ENCODE results near the gene DCDC2B. TPM values are rescaled to one million over a fixed set of nuclear protein-coding genes. Genes with fewer than 3 reads are reported as not detected.

DCDC2B gene
- total and polyA plus RNA-seq, 2 of the 13 experiments (the other 11 are each of a cell fraction or from before 2014, with no cell fraction given) = not detected

DNA sequence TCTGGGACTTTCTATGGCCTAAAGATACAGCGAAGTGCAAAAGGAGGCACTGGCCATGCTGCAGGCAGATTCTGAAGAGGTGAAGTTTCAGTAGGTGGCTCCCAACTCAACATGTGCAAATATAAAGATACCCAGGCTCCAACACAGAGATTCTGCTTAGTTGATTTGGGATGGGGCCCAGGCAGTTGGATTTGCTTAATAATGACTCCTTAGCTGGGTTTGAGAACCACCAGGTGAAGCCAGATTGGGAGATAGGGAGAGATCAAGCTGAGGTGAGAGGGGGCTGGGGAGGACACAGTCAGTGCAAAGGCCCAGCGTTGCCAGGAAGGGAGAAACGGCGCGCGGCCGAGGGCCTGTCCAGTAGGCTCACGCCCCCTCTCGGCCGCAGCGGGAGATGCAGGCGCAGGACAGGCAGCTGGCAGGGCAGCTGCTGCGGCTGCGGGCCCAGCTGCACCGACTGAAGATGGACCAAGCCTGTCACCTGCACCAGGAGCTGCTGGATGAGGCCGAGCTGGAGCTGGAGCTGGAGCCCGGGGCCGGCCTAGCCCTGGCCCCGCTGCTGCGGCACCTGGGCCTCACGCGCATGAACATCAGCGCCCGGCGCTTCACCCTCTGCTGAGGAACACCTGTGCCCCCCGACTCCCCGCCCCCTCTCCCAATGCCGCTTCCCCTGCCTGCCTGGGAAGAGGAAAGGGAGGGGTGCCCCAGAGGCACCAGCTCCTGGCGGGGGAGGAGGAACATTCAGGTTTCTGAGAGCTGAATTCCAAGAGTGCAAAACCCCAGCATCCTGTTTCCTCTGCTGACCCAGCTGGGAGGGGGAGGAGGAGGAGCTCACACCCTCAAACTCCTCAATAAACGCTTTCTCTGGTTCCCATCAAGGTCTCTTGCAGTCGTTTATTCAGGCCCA, 39.3 kb downstream of the DCDC2B start (continued):
- peak; percentile 57 for TF ChIP-seq ZNF317 (CRISPR knock-in tag; IDR thresholded peaks at IDR 0.05)
- TF ChIP-seq, protein P1, sequence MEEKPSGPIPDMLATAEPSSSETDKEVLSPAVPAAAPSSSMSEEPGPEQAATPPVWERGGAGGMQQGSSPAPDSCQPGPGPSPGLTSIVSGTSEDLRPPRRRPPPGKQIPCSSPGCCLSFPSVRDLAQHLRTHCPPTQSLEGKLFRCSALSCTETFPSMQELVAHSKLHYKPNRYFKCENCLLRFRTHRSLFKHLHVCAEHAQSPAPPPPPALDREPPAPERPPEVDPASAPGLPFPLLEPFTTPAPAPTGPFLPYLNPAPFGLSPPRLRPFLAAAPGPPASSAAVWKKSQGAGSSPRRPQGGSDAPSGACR (CRISPR knock-in tag; IDR thresholded peaks at IDR 0.05) = no peak
- TF ChIP-seq, protein P2, sequence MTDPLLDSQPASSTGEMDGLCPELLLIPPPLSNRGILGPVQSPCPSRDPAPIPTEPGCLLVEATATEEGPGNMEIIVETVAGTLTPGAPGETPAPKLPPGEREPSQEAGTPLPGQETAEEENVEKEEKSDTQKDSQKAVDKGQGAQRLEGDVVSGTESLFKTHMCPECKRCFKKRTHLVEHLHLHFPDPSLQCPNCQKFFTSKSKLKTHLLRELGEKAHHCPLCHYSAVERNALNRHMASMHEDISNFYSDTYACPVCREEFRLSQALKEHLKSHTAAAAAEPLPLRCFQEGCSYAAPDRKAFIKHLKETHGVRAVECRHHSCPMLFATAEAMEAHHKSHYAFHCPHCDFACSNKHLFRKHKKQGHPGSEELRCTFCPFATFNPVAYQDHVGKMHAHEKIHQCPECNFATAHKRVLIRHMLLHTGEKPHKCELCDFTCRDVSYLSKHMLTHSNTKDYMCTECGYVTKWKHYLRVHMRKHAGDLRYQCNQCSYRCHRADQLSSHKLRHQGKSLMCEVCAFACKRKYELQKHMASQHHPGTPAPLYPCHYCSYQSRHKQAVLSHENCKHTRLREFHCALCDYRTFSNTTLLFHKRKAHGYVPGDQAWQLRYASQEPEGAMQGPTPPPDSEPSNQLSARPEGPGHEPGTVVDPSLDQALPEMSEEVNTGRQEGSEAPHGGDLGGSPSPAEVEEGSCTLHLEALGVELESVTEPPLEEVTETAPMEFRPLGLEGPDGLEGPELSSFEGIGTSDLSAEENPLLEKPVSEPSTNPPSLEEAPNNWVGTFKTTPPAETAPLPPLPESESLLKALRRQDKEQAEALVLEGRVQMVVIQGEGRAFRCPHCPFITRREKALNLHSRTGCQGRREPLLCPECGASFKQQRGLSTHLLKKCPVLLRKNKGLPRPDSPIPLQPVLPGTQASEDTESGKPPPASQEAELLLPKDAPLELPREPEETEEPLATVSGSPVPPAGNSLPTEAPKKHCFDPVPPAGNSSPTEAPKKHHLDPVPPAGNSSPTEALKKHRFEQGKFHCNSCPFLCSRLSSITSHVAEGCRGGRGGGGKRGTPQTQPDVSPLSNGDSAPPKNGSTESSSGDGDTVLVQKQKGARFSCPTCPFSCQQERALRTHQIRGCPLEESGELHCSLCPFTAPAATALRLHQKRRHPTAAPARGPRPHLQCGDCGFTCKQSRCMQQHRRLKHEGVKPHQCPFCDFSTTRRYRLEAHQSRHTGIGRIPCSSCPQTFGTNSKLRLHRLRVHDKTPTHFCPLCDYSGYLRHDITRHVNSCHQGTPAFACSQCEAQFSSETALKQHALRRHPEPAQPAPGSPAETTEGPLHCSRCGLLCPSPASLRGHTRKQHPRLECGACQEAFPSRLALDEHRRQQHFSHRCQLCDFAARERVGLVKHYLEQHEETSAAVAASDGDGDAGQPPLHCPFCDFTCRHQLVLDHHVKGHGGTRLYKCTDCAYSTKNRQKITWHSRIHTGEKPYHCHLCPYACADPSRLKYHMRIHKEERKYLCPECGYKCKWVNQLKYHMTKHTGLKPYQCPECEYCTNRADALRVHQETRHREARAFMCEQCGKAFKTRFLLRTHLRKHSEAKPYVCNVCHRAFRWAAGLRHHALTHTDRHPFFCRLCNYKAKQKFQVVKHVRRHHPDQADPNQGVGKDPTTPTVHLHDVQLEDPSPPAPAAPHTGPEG (CRISPR knock-in tag; IDR thresholded peaks at IDR 0.05) = no peak; the same call in 1 of the 2 replicates
- no peak for TF ChIP-seq BRCA1 (CRISPR knock-in tag; IDR thresholded peaks at IDR 0.05)
- no peak for TF ChIP-seq ZBTB42 (CRISPR knock-in tag; IDR thresholded peaks at IDR 0.05)
- peak; percentile 42; the same call in 1 of the 2 replicates for TF ChIP-seq RXRB (CRISPR knock-in tag; IDR thresholded peaks at IDR 0.05; ENCODE audit: borderline replicate concordance)
- TF ChIP-seq ZNF577 (CRISPR knock-in tag; IDR thresholded peaks at IDR 0.05; ENCODE audit: borderline replicate concordance, low read depth) = no peak
- TF ChIP-seq ZNF143 (CRISPR knock-in tag; IDR thresholded peaks at IDR 0.05) = no peak
- TF ChIP-seq, protein P3, sequence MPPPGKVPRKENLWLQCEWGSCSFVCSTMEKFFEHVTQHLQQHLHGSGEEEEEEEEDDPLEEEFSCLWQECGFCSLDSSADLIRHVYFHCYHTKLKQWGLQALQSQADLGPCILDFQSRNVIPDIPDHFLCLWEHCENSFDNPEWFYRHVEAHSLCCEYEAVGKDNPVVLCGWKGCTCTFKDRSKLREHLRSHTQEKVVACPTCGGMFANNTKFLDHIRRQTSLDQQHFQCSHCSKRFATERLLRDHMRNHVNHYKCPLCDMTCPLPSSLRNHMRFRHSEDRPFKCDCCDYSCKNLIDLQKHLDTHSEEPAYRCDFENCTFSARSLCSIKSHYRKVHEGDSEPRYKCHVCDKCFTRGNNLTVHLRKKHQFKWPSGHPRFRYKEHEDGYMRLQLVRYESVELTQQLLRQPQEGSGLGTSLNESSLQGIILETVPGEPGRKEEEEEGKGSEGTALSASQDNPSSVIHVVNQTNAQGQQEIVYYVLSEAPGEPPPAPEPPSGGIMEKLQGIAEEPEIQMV (CRISPR knock-in tag; IDR thresholded peaks at IDR 0.05; ENCODE audit: low read depth) = no peak
- TF ChIP-seq CEBPB (IDR thresholded peaks at IDR 0.05; ENCODE audit: borderline replicate concordance, low read depth, low read length) = no peak
- no peak for TF ChIP-seq SYNCRIP (IDR thresholded peaks at IDR 0.05; ENCODE audit: insufficient read depth, low read depth, low read length)
- no peak for TF ChIP-seq TOE1 (CRISPR knock-in tag; IDR thresholded peaks at IDR 0.05)
- no peak for TF ChIP-seq ESRRA (CRISPR knock-in tag; IDR thresholded peaks at IDR 0.05; ENCODE audit: low read depth)
- TF ChIP-seq ZEB1 (IDR thresholded peaks at IDR 0.05; ENCODE audit: insufficient replicate concordance, low read depth) = no peak
- TF ChIP-seq ZKSCAN8 (CRISPR knock-in tag; IDR thresholded peaks at IDR 0.05; ENCODE audit: borderline replicate concordance) = no peak
- no peak for TF ChIP-seq CHD4 (IDR thresholded peaks at IDR 0.05; ENCODE audit: borderline replicate concordance, low read length)
- TF ChIP-seq, protein P4, sequence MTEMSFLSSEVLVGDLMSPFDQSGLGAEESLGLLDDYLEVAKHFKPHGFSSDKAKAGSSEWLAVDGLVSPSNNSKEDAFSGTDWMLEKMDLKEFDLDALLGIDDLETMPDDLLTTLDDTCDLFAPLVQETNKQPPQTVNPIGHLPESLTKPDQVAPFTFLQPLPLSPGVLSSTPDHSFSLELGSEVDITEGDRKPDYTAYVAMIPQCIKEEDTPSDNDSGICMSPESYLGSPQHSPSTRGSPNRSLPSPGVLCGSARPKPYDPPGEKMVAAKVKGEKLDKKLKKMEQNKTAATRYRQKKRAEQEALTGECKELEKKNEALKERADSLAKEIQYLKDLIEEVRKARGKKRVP (CRISPR knock-in tag; IDR thresholded peaks at IDR 0.05) = peak in 1 of 2 experiments; percentile 27; a peak in 1 of 4 replicates
- TF ChIP-seq MAZ (IDR thresholded peaks at IDR 0.05; ENCODE audit: borderline replicate concordance, low read depth, low read length) = no peak
- TF ChIP-seq MAZ (CRISPR knock-in tag; IDR thresholded peaks at IDR 0.05; ENCODE audit: low read depth) = peak; percentile 72
- no peak for TF ChIP-seq CENPX (CRISPR knock-in tag; IDR thresholded peaks at IDR 0.05)
